ENCODE measurements around the gene AP2A2. TPM values are rescaled to one million over a fixed set of nuclear protein-coding genes. Genes with fewer than 3 reads are reported as not detected.

AP2A2 gene
- total RNA-seq, 4 donors from 2014 or later = 33.6 to 76.6 (median 46.4) TPM

DNA sequence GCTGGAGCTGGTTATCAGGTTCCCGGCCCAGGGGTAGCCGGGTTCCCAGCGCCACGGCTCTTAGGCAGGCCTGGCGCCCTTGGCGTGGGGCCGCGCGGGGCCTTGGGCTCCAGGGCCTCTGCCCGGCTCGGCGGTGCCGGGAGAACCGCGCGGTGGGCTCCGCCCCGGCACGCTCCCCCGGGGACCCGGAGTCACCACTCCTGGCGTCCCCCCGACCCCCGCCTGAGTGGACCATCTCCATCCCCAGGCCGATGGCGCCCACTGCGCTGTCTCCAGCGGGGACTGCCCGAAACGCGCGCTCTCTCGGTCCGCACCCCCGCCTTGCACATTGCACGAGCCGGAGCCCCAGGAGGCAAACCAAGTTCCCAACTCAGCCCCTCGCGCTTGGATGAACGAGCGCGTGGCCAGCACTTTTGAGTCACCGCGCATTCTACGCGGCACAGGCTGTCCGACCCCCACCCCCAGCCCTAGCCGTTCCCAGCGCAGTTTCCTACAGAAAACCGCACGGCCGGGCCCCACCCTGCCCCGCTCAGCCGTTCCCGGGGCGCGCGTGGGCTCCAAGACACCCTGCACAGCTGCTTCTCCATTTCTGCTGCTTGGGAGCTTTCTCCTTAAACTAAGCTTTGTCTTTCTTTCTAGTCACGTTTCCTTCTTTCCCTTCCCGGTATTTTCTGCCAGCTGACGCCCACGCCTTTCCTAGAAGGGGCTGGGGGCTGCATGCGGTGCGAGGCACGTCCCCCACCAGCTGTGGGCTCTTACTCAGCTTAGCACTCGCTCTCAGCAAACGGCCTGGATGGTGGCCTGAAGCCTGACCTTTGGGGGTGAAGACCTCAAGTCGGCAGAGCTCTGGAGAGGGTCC is 14.4 kb upstream of the AP2A2 start:
- no peak for DNase-seq (ENCODE audit: low spot score in 2 of 2)
- H3K4me3 ChIP-seq (ENCODE audit: low read depth, poor library complexity, severe bottlenecking) = peak overlapping the region; percentile 54
- intact Hi-C loops (cut with DNase I; ENCODE audit: low total_unique reads) = no loop called here
- no peak for TF ChIP-seq POLR2A (IDR thresholded peaks at IDR 0.05)
- TF ChIP-seq CTCF (IDR thresholded peaks at IDR 0.05) = no peak
- WGBS, 2 donors = 3% methylated on average over 40 of the region's 68 CpGs

- no peak for TF ChIP-seq CTCF (IDR thresholded peaks at IDR 0.05)
- no peak for TF ChIP-seq POLR2A (IDR thresholded peaks at IDR 0.05)
- 93% methylated on average over 11 of the region's 11 CpGs for WGBS, 2 donors
- DNase-seq (ENCODE audit: low spot score in 2 of 2) = no peak
- no peak overlapping the region for H3K4me3 ChIP-seq (ENCODE audit: low read depth, poor library complexity, severe bottlenecking)
- intact Hi-C loops (cut with DNase I; ENCODE audit: low total_unique reads) = no loop called here
These were observed 13.8 kb upstream of the AP2A2 start for GRCh38 chr11:911890-912219.

GRCh38 chr11:912266-912665 is 13.4 kb upstream of the AP2A2 start:
- intact Hi-C loops (cut with DNase I; ENCODE audit: low total_unique reads) = no loop called here
- DNase-seq (ENCODE audit: low spot score in 2 of 2) = no peak
- 96% methylated on average over 13 to 14 of the region's 14 CpGs for WGBS, 2 donors
- TF ChIP-seq POLR2A (IDR thresholded peaks at IDR 0.05) (no peak), CTCF (IDR thresholded peaks at IDR 0.05) (no peak)
- H3K4me3 ChIP-seq (ENCODE audit: low read depth, poor library complexity, severe bottlenecking) = no peak overlapping the region

DNA sequence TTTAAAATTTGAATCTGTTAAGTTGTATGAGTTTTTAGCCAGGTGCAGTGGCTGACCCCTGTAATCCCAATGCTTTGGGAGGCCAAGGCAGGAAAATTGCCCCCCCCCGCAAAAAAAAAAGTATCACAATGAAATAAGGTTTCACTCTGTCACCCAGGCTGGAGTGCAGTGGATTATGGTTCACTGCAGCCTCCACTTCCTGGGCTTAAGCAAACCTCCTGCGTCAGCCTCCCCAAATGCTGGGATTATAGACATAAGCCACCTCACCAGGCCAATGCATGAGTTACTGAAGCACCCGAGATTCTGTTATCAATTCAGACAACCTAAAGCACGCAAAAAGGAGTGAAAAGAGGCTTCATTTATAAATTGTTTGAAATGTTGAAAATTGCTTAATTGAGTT is 12.6 kb upstream of the AP2A2 start:
- no peak for TF ChIP-seq CTCF (IDR thresholded peaks at IDR 0.05)
- no peak for TF ChIP-seq POLR2A (IDR thresholded peaks at IDR 0.05)
- H3K4me3 ChIP-seq (ENCODE audit: low read depth, poor library complexity, severe bottlenecking) = no peak overlapping the region
- 90 to 91% methylated on average over 4 of the region's 4 CpGs for WGBS, 2 donors
- intact Hi-C loops (cut with DNase I; ENCODE audit: low total_unique reads) = no loop called here
- no peak for DNase-seq (ENCODE audit: low spot score in 2 of 2)

DNA sequence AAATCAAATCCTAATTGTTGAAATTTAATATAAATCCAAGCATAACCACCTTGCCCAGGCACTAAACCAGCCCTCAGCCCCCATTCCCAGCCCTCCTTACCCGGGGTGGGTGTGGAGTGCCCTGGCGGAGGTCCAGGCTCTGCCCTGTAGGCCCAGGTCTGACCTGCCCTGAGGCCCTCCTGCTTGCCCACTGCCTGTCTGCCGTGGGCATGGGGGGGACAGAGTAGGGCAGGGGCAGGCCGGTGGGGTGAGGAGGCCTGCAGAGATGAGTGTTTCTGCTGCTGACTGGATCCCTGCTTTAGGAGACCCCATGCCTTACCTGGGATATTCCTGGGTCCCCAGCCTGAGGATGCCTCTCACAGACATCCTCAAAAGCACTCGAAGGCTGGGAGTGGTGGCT is 11.5 kb upstream of the AP2A2 start:
- WGBS, 2 donors = 63 to 80% methylated on average over 4 to 5 of the region's 5 CpGs
- TF ChIP-seq POLR2A (IDR thresholded peaks at IDR 0.05) (no peak), CTCF (IDR thresholded peaks at IDR 0.05) (no peak)
- intact Hi-C loops (cut with DNase I; ENCODE audit: low total_unique reads) = no loop called here
- no peak overlapping the region for H3K4me3 ChIP-seq (ENCODE audit: low read depth, poor library complexity, severe bottlenecking)
- DNase-seq (ENCODE audit: low spot score in 2 of 2) = no peak

All from lower leg skin (tissue), 4 donors.